HCT116 (cell line): ENCODE measurements around the gene TIMM21.

Experiments
- CBX3 ChIP-seq: IDR thresholded peaks from 2 replicates; pipeline ENCODE4 v1.6.1; 2012; ENCODE audit warnings: low read depth
- POLR2A ChIP-seq: IDR thresholded peaks from 2 replicates; pipeline ENCODE4 v1.7.0; 2011; ENCODE audit warnings: borderline replicate concordance; ENCODE audit not compliant: insufficient read depth, insufficient read length; ENCODE audit errors: extremely low read depth
- POLR2AphosphoS5 ChIP-seq: IDR thresholded peaks from 2 replicates; pipeline ENCODE4 v1.6.1; 2011; ENCODE audit warnings: mild to moderate bottlenecking, low read depth, low read length, moderate library complexity
- TF ChIP-seq, protein P1 (sequence below), 3 experiments: fragments of 200-600 bp in 1 of 3; sonication (generic) in 1 of 3; IDR thresholded peaks in 2 of 3; conservative IDR thresholded peaks in 1 of 3; 2 replicates each; pipeline ENCODE4 v1.5.1; 2012 to 2017; ENCODE audit warnings: low read depth in 2 of 3, low read length in 2 of 3, antibody characterized with exemption in 1 of 3, borderline replicate concordance in 1 of 3, control low read depth in 1 of 3, mild to moderate bottlenecking in 1 of 3, mixed read lengths in 1 of 3, mixed run types in 1 of 3, moderate library complexity in 1 of 3; ENCODE audit not compliant: insufficient read depth in 1 of 3

GRCh38 chr18:74197705-74198341 is 49.5 kb downstream of the TIMM21 start:
- TF ChIP-seq CBX3 (no peak), POLR2AphosphoS5 (no peak), POLR2A (no peak)
- TF ChIP-seq, protein P1, sequence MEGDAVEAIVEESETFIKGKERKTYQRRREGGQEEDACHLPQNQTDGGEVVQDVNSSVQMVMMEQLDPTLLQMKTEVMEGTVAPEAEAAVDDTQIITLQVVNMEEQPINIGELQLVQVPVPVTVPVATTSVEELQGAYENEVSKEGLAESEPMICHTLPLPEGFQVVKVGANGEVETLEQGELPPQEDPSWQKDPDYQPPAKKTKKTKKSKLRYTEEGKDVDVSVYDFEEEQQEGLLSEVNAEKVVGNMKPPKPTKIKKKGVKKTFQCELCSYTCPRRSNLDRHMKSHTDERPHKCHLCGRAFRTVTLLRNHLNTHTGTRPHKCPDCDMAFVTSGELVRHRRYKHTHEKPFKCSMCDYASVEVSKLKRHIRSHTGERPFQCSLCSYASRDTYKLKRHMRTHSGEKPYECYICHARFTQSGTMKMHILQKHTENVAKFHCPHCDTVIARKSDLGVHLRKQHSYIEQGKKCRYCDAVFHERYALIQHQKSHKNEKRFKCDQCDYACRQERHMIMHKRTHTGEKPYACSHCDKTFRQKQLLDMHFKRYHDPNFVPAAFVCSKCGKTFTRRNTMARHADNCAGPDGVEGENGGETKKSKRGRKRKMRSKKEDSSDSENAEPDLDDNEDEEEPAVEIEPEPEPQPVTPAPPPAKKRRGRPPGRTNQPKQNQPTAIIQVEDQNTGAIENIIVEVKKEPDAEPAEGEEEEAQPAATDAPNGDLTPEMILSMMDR (IDR thresholded peaks at IDR 0.05 in 2 of 3, conservative IDR thresholded peaks at IDR 0.05 in 1 of 3; ENCODE audit: borderline replicate concordance in 1 of 3, insufficient read depth in 1 of 3, low read depth in 2 of 3, low read length in 2 of 3) = no peak
